HepG2 (cell line): ENCODE measurements around the gene CYP27B1. TPM values are rescaled to one million over a fixed set of nuclear protein-coding genes. Genes with fewer than 3 reads are reported as not detected.

Experiments
- BCL3 ChIP-seq: sonication (generic); formaldehyde crosslinking; IDR thresholded peaks from 2 replicates; pipeline ENCODE4 v1.5.1; 2020; ENCODE audit warnings: mild to moderate bottlenecking, missing genetic modification reagents, moderate library complexity
- BRCA1 ChIP-seq: sonication (generic); formaldehyde crosslinking; IDR thresholded peaks from 2 replicates; pipeline ENCODE4 v1.4.0; 2020; ENCODE audit warnings: missing genetic modification reagents
- CEBPB ChIP-seq: IDR thresholded peaks from 2 replicates; pipeline ENCODE4 v1.6.1; 2011; ENCODE audit warnings: low read depth, low read length, improper control_type of control experiment, borderline replicate concordance
- CREB1 ChIP-seq, 2 experiments: fragments of 450-650 bp in 1 of 2; IDR thresholded peaks; 2 replicates each; pipeline ENCODE4 v1.6.1; 2016 to 2017; ENCODE audit warnings: control low read depth in 1 of 2, mild to moderate bottlenecking in 1 of 2, missing compliant biosample characterization in 1 of 2, missing genetic modification characterization in 1 of 2
- FLYWCH1 ChIP-seq: sonication (generic); formaldehyde crosslinking; IDR thresholded peaks from 2 replicates; pipeline ENCODE4 v1.8.1; 2023; ENCODE audit warnings: mild to moderate bottlenecking, missing genetic modification reagents
- FOXJ3 ChIP-seq: sonication (generic); formaldehyde crosslinking; IDR thresholded peaks from 2 replicates; pipeline ENCODE4 v1.4.0; 2020; ENCODE audit warnings: missing genetic modification reagents, mild to moderate bottlenecking, borderline replicate concordance
- GABPB1 ChIP-seq: IDR thresholded peaks from 2 replicates; pipeline ENCODE4 v1.6.1; 2016; ENCODE audit warnings: mild to moderate bottlenecking, missing genetic modification reagents, moderate library complexity, missing compliant biosample characterization
- HIVEP1 ChIP-seq: sonication (generic); formaldehyde crosslinking; IDR thresholded peaks from 2 replicates; pipeline ENCODE4 v1.4.0; 2020; ENCODE audit warnings: mild to moderate bottlenecking, missing genetic modification reagents
- KMT2A ChIP-seq: sonication (generic); formaldehyde crosslinking; IDR thresholded peaks from 2 replicates; pipeline ENCODE4 v1.4.0; 2020; ENCODE audit warnings: missing genetic modification reagents
- NCOA1 ChIP-seq: sonication (generic); formaldehyde crosslinking; IDR thresholded peaks from 2 replicates; pipeline ENCODE4 v1.9.0; 2021; ENCODE audit warnings: missing genetic modification reagents
- NPAS2 ChIP-seq: sonication (generic); formaldehyde crosslinking; IDR thresholded peaks from 2 replicates; pipeline ENCODE4 v1.8.0; 2022; ENCODE audit warnings: mild to moderate bottlenecking, missing genetic modification reagents, borderline replicate concordance
- RNF2 ChIP-seq: fragments of 450-650 bp; conservative IDR thresholded peaks from 2 replicates; pipeline ENCODE4 v1.6.1; 2016; ENCODE audit warnings: low read depth
- TCF7L2 ChIP-seq: IDR thresholded peaks from 2 replicates; pipeline ENCODE4 v1.6.1; 2011; ENCODE audit warnings: mild to moderate bottlenecking, low read depth, low read length, moderate library complexity
- ZBTB3 ChIP-seq: sonication (generic); formaldehyde crosslinking; IDR thresholded peaks from 2 replicates; pipeline ENCODE4 v1.4.0; 2020; ENCODE audit warnings: low read depth, mild to moderate bottlenecking, moderate library complexity, missing genetic modification reagents, borderline replicate concordance
- ZFP1 ChIP-seq: IDR thresholded peaks from 2 replicates; pipeline ENCODE4 v1.6.1; 2016
- ZNF276 ChIP-seq: sonication (generic); formaldehyde crosslinking; IDR thresholded peaks from 2 replicates; pipeline ENCODE4 v1.4.0; 2020; ENCODE audit warnings: mild to moderate bottlenecking, low read depth, missing genetic modification reagents
- ZNF431 ChIP-seq: sonication (generic); formaldehyde crosslinking; IDR thresholded peaks from 2 replicates; pipeline ENCODE4 v1.9.0; 2022; ENCODE audit warnings: missing genetic modification reagents, low read depth, mild to moderate bottlenecking, borderline replicate concordance
- ZNF530 ChIP-seq: sonication (generic); formaldehyde crosslinking; IDR thresholded peaks from 2 replicates; pipeline ENCODE4 v1.5.0; 2020; ENCODE audit warnings: low read depth, mild to moderate bottlenecking, missing genetic modification reagents
- ZNF607 ChIP-seq: sonication (generic); formaldehyde crosslinking; IDR thresholded peaks from 2 replicates; pipeline ENCODE4 v1.5.1; 2020; ENCODE audit warnings: missing genetic modification reagents, mild to moderate bottlenecking, borderline replicate concordance
- ZNF713 ChIP-seq: sonication (generic); formaldehyde crosslinking; IDR thresholded peaks from 2 replicates; pipeline ENCODE4 v1.4.0; 2020; ENCODE audit warnings: mild to moderate bottlenecking, missing genetic modification reagents
- ZNF883 ChIP-seq: sonication (generic); formaldehyde crosslinking; IDR thresholded peaks from 2 replicates; pipeline ENCODE4 v1.5.1; 2020; ENCODE audit warnings: mild to moderate bottlenecking, missing genetic modification reagents; ENCODE audit errors: not compliant biosample characterization
- ZSCAN30 ChIP-seq: sonication (generic); formaldehyde crosslinking; IDR thresholded peaks from 2 replicates; pipeline ENCODE4 v1.5.0; 2020; ENCODE audit warnings: mild to moderate bottlenecking, missing genetic modification reagents
- polyA plus RNA-seq, 8 experiments: library from polyadenylated mRNA; depleted of rRNA in 3 of 8; stranded (reverse) in 7 of 8; unstranded in 1 of 8; fragments of >200 nt; fragmentation: Illumina TruSeq in 4 of 8; extraction: Trizol in 4 of 8; gene quantifications; 2 replicates each; pipeline versions ENCODE4 v1.2.1 to v1.2.3, GENCODE V29; 2011 to 2016; ENCODE audit warnings: low read depth in 4 of 8, missing spikeins in 1 of 8, mixed read lengths in 1 of 8; ENCODE audit not compliant: insufficient read depth in 1 of 8
- total RNA-seq, 5 experiments: library from RNA; depleted of rRNA; stranded (reverse); fragments of >200 nt; fragmentation: Illumina TruSeq; extraction: Trizol; gene quantifications; 2 replicates each; pipeline ENCODE4 v1.2.3, GENCODE V29; 2016; ENCODE audit warnings: low read depth in 1 of 5
- TF ChIP-seq, protein P1 (sequence below): sonication (generic); formaldehyde crosslinking; IDR thresholded peaks from 2 replicates; pipeline ENCODE4 v1.4.0; 2020; ENCODE audit warnings: missing genetic modification reagents

Gene CYP27B1
- total and polyA plus RNA-seq, 2 of the 13 experiments (the other 11 are each of a cell fraction or from before 2014, with no cell fraction given): 2.3 to 3.0 TPM

DNA sequence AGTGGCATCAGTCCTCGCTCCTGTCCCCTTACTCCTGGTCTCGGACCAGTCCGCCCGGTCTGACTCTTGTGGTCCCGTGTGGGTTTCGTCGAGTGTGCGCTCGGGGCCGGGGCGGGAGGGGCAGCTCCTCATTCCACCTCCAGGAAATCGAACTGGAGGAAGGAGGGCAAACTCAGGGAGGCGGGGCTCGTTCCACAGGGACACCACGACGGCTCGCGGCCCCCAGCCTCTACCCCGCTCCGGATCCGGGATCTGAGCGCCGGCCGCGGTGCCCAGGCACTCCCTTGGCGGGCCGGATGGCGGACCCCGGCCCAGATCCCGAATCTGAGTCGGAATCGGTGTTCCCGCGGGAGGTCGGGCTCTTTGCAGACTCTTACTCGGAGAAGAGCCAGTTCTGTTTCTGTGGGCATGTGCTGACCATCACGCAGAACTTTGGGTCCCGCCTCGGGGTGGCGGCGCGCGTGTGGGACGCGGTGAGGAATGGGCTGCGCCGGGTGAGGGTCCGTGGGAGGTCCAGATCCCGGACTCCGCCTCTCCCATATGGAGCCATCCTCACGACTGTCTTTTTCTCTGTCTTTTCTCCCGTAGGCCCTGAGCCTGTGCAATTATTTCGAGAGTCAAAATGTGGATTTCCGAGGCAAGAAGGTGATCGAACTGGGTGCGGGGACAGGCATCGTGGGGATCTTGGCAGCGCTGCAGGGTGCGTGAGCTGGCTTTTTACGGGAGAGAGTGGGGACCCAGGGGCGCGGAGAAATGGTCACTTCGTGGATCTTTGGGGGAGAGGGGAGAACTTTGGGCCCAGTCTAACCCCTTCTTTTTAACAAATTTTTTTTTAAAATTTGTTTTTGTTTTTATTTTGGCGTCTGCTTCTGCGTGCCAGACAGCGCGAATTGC is 5.8 kb upstream of the CYP27B1 start, which contains the start of gene EEF1AKMT3 (continued):
- TF ChIP-seq ZNF431 (CRISPR knock-in tag): no peak
- no peak for TF ChIP-seq CEBPB
- peak; percentile 71; the same call in 1 of the 2 replicates for TF ChIP-seq ZNF530 (CRISPR knock-in tag)
- no peak for TF ChIP-seq ZSCAN30 (CRISPR knock-in tag)
- TF ChIP-seq CREB1 (IDR thresholded peaks at IDR 0.05): no peak
- no peak for TF ChIP-seq CREB1 (CRISPR knock-in tag; IDR thresholded peaks at IDR 0.05)
- TF ChIP-seq FOXJ3 (CRISPR knock-in tag): no peak
- no peak for TF ChIP-seq BRCA1
- no peak for TF ChIP-seq ZNF276 (CRISPR knock-in tag)
- TF ChIP-seq HIVEP1: no peak
- no peak for TF ChIP-seq ZNF607 (CRISPR knock-in tag)
- TF ChIP-seq FLYWCH1: 0 out of 2 replicates have a peak, but pooled peaks have one; percentile 21
- no peak for TF ChIP-seq RNF2
- TF ChIP-seq, protein P1, sequence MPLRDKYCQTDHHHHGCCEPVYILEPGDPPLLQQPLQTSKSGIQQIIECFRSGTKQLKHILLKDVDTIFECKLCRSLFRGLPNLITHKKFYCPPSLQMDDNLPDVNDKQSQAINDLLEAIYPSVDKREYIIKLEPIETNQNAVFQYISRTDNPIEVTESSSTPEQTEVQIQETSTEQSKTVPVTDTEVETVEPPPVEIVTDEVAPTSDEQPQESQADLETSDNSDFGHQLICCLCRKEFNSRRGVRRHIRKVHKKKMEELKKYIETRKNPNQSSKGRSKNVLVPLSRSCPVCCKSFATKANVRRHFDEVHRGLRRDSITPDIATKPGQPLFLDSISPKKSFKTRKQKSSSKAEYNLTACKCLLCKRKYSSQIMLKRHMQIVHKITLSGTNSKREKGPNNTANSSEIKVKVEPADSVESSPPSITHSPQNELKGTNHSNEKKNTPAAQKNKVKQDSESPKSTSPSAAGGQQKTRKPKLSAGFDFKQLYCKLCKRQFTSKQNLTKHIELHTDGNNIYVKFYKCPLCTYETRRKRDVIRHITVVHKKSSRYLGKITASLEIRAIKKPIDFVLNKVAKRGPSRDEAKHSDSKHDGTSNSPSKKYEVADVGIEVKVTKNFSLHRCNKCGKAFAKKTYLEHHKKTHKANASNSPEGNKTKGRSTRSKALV (CRISPR knock-in tag): peak; percentile 25; the same call in 1 of the 2 replicates
- no peak for TF ChIP-seq NPAS2 (CRISPR knock-in tag)
- peak; percentile 44; the same call in 1 of the 2 replicates for TF ChIP-seq GABPB1 (CRISPR knock-in tag)
- TF ChIP-seq ZFP1 (CRISPR knock-in tag): no peak
- 0 out of 2 replicates have a peak, but pooled peaks have one; percentile 6 for TF ChIP-seq KMT2A (CRISPR knock-in tag)
- no peak for TF ChIP-seq NCOA1
- no peak for TF ChIP-seq ZNF713
- no peak; the same call in 1 of the 2 replicates for TF ChIP-seq BCL3
- no peak for TF ChIP-seq TCF7L2
- no peak for TF ChIP-seq ZBTB3 (CRISPR knock-in tag)
- TF ChIP-seq ZNF883 (CRISPR knock-in tag): peak; percentile 63
